CD14-positive monocyte (primary cell): ENCODE measurements around the gene EDIL3. TPM values are rescaled to one million over a fixed set of nuclear protein-coding genes. Genes with fewer than 3 reads are reported as not detected.

Source experiments
- DNase-seq, 3 donors: peaks; one replicate each; pipeline ENCODE4 v3.0.0-alpha.2; 2011 to 2022
- H2AFZ ChIP-seq: 2 replicates; pipeline ENCODE4 v1.6.0; 2012; ENCODE audit warnings: mild to moderate bottlenecking, low read depth, low read length, inconsistent platforms; ENCODE audit not compliant: insufficient read depth, poor library complexity, severe bottlenecking
- H3K27ac ChIP-seq, 2 donors: 1 replicate in 1 of 2; 2 replicates in 1 of 2; pipeline ENCODE4 v1.5.1; 2012 to 2013; ENCODE audit warnings: low read length in 2 of 2, control low read depth in 1 of 2, inconsistent platforms in 1 of 2, low read depth in 1 of 2, mild to moderate bottlenecking in 1 of 2
- H3K27me3 ChIP-seq, 2 donors: one replicate each; pipeline versions ENCODE4 v1.6.0 to v1.6.1; 2011 to 2013; ENCODE audit warnings: low read length in 2 of 2; ENCODE audit not compliant: control insufficient read depth in 2 of 2, insufficient read depth in 2 of 2
- H3K36me3 ChIP-seq, 2 donors: replicated peaks in 1 of 2; 1 replicate in 1 of 2; 2 replicates in 1 of 2; pipeline versions ENCODE4 v1.5.1 to v1.6.1; 2012 to 2013; ENCODE audit warnings: low read length in 2 of 2, control low read depth in 1 of 2, inconsistent platforms in 1 of 2, mild to moderate bottlenecking in 1 of 2; ENCODE audit not compliant: insufficient read depth in 2 of 2, control insufficient read depth in 1 of 2
- H3K4me1 ChIP-seq, 2 donors: 1 replicate in 1 of 2; 2 replicates in 1 of 2; pipeline versions ENCODE4 v1.5.1 to v1.6.1; 2012 to 2013; ENCODE audit warnings: low read length in 2 of 2, control low read depth in 1 of 2, inconsistent platforms in 1 of 2, mild to moderate bottlenecking in 1 of 2, moderate library complexity in 1 of 2; ENCODE audit not compliant: insufficient read depth in 2 of 2, control insufficient read depth in 1 of 2
- H3K4me2 ChIP-seq: replicated peaks from 2 replicates; pipeline ENCODE3; 2012; ENCODE audit warnings: low read length, moderate library complexity, mild to moderate bottlenecking; ENCODE audit not compliant: poor library complexity, severe bottlenecking; ENCODE audit errors: extremely low read depth
- H3K4me3 ChIP-seq, 3 experiments: fragments of 200-600 bp in 1 of 3; sonication (generic) in 1 of 3; replicated peaks in 1 of 3; 1 replicate in 2 of 3; 2 replicates in 1 of 3; pipeline ENCODE4 v1.5.1; 2011 to 2013; ENCODE audit warnings: low read length in 3 of 3, mild to moderate bottlenecking in 3 of 3, control low read depth in 2 of 3, low read depth in 2 of 3, inconsistent platforms in 1 of 3, moderate library complexity in 1 of 3
- H3K79me2 ChIP-seq: 2 replicates; pipeline ENCODE4 v1.6.0; 2012; ENCODE audit warnings: mild to moderate bottlenecking, control low read depth, inconsistent platforms, low read length, moderate library complexity; ENCODE audit not compliant: insufficient read depth
- H3K9ac ChIP-seq: 2 replicates; pipeline ENCODE4 v1.6.0; 2017; ENCODE audit warnings: low read length, mild to moderate bottlenecking; ENCODE audit not compliant: insufficient read depth, poor library complexity, severe bottlenecking
- H3K9me3 ChIP-seq, 2 donors: replicated peaks in 1 of 2; 1 replicate in 1 of 2; 2 replicates in 1 of 2; pipeline versions ENCODE4 v1.5.1 to v1.6.1; 2012 to 2013; ENCODE audit warnings: low read length in 2 of 2, control low read depth in 1 of 2; ENCODE audit not compliant: control insufficient read depth in 1 of 2, insufficient read depth in 1 of 2
- H4K20me1 ChIP-seq: 2 replicates; pipeline ENCODE4 v1.6.0; 2012; ENCODE audit warnings: mild to moderate bottlenecking, low read length, control low read depth, moderate library complexity; ENCODE audit not compliant: insufficient read depth
- H3K27ac Mint-ChIP-seq, 7 donors: one replicate each; pipeline ENCODE4 v1.8.0; 2020; ENCODE audit warnings: mild to moderate bottlenecking in 7 of 7, mixed read lengths in 7 of 7, moderate library complexity in 6 of 7, inconsistent platforms in 2 of 7
- H3K27me3 Mint-ChIP-seq, 3 donors: one replicate each; pipeline ENCODE4 v1.8.0; 2021 to 2022; ENCODE audit warnings: low read depth in 3 of 3, mild to moderate bottlenecking in 3 of 3, mixed read lengths in 3 of 3, moderate library complexity in 3 of 3, inconsistent platforms in 1 of 3
- H3K36me3 Mint-ChIP-seq, 2 donors: one replicate each; pipeline ENCODE4 v1.8.0; 2020; ENCODE audit warnings: mixed read lengths in 2 of 2, inconsistent platforms in 1 of 2, mild to moderate bottlenecking in 1 of 2
- H3K4me1 Mint-ChIP-seq: one replicate; pipeline ENCODE4 v1.8.0; 2020; ENCODE audit warnings: mild to moderate bottlenecking, mixed read lengths
- H3K4me3 Mint-ChIP-seq, 2 donors: one replicate each; pipeline ENCODE4 v1.8.0; 2020; ENCODE audit warnings: mild to moderate bottlenecking in 2 of 2, mixed read lengths in 2 of 2, moderate library complexity in 1 of 2
- H3K9me3 Mint-ChIP-seq, 7 donors: one replicate each; pipeline ENCODE4 v1.8.0; 2020 to 2022; ENCODE audit warnings: mixed read lengths in 7 of 7, mild to moderate bottlenecking in 6 of 7, moderate library complexity in 6 of 7, inconsistent platforms in 2 of 7
- WGBS: methylation state at CpG from one replicate; pipeline ENCODE4 v1.1.5; 2013; ENCODE audit warnings: missing lambda C conversion rate; ENCODE audit not compliant: insufficient coverage; 5-methylcytosine and 5-hydroxymethylcytosine counted together
- intact Hi-C, 2 donors: fragments of 100-400 bp; cut with micrococcal nuclease; formaldehyde crosslinking; loops; one replicate each; pipeline versions ENCODE4 v1.15.0 to v1.15.1; 2023
- polyA plus RNA-seq, 3 donors: library from polyadenylated mRNA; depleted of rRNA in 1 of 3; unstranded in 2 of 3; stranded (reverse) in 1 of 3; fragments of 300-500 nt in 2 of 3; fragments of >200 nt in 1 of 3; fragmentation: Illumina TruSeq in 2 of 3; gene quantifications; 1 replicate in 2 of 3; 2 replicates in 1 of 3; pipeline ENCODE4 v1.2.3, GENCODE V29; 2012 to 2021
- TF ChIP-seq, protein P1 (sequence below): fragments of 200-600 bp; IDR thresholded peaks from one replicate; pipeline ENCODE4 v1.8.0; 2022; ENCODE audit warnings: antibody characterized with exemption, mild to moderate bottlenecking

The EDIL3 gene
- polyA plus RNA-seq, 3 donors = 0.09 TPM; not detected in 2

DNA sequence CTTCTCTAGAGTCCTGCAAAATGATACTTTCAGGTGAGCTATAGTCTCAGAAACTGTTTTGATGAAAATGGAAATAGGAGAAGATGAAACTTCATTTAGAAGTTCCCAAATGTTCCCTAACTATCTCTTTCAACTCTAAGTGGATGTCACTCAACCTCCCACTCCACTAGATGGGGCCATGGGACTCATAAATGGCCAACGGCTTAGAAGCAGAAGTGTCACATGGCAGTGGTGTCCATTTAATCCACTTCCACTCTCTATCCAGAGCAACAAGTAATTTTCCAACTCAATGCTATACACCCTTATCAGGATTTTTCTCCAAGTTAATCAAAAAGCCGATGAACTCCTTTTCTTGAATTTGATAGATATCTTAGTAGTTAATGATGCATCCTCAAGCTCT is 295.7 kb downstream of the EDIL3 start:
- H3K27ac ChIP-seq = no peak overlapping the region
- H3K4me1 ChIP-seq = no peaks in the 10 kb centered on the region
- no peaks in the 10 kb centered on the region for H3K79me2 ChIP-seq
- H3K9ac ChIP-seq = no peak overlapping the region
- no peaks in the 10 kb centered on the region for H3K27me3 ChIP-seq
- peak in 2 of 3 donors; percentile 0 to 18 for DNase-seq
- no peaks in the 10 kb centered on the region for H3K36me3 Mint-ChIP-seq
- TF ChIP-seq, protein P1, sequence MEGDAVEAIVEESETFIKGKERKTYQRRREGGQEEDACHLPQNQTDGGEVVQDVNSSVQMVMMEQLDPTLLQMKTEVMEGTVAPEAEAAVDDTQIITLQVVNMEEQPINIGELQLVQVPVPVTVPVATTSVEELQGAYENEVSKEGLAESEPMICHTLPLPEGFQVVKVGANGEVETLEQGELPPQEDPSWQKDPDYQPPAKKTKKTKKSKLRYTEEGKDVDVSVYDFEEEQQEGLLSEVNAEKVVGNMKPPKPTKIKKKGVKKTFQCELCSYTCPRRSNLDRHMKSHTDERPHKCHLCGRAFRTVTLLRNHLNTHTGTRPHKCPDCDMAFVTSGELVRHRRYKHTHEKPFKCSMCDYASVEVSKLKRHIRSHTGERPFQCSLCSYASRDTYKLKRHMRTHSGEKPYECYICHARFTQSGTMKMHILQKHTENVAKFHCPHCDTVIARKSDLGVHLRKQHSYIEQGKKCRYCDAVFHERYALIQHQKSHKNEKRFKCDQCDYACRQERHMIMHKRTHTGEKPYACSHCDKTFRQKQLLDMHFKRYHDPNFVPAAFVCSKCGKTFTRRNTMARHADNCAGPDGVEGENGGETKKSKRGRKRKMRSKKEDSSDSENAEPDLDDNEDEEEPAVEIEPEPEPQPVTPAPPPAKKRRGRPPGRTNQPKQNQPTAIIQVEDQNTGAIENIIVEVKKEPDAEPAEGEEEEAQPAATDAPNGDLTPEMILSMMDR = no peak
- H3K4me1 Mint-ChIP-seq = no peaks in the 10 kb centered on the region
- H3K27me3 Mint-ChIP-seq = peaks cover 0 to 1% (median 0%) of the 10 kb centered on the region in 3 donors
- H3K27ac Mint-ChIP-seq = no peak overlapping the region
- H3K4me2 ChIP-seq = no peak overlapping the region
- H3K4me3 ChIP-seq = no peak overlapping the region
- peaks cover 0 to 7% (median 2%) of the 10 kb centered on the region in 7 donors for H3K9me3 Mint-ChIP-seq
- no peak overlapping the region for H3K4me3 Mint-ChIP-seq
- H3K36me3 ChIP-seq = no peaks in the 10 kb centered on the region
- no peak overlapping the region for H2AFZ ChIP-seq
- intact Hi-C loops = no loop called here
- no peaks in the 10 kb centered on the region for H3K9me3 ChIP-seq
- H4K20me1 ChIP-seq = no peaks in the 10 kb centered on the region
- WGBS = 83% methylated on average over 1 of the region's 2 CpGs

DNA sequence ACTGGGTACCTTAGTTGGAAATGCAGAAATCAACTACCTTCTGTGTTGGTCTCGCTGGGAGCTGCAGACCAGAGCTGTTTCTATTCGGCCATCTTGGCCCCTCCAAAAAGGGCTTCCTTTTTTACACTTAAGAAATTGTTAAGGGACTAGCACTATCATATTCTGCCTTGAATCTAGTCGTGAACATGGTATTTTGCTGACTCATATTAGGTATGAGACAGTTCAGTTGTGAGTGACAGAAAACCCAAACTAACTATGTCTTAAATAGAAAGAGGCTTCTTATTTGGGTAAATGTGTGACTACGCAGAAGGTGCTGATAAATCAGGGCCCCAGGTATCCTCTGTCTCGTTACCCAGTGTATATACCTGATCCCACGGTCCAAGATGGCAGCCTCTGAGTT is 298.2 kb downstream of the EDIL3 start:
- Mint-ChIP-seq H3K27me3 (peaks cover 0 to 1% (median 0%) of the 10 kb centered on the region in 3 donors), H3K36me3 (no peaks in the 10 kb centered on the region), H3K27ac (no peak overlapping the region), H3K4me3 (no peak overlapping the region), H3K4me1 (no peaks in the 10 kb centered on the region), H3K9me3 (peaks cover 0 to 4% (median 2%) of the 10 kb centered on the region in 7 donors)
- no peaks in the 10 kb centered on the region for H3K36me3 ChIP-seq
- H3K9me3 ChIP-seq = no peaks in the 10 kb centered on the region
- TF ChIP-seq, protein P1 = no peak
- intact Hi-C loops = no loop called here
- no peak overlapping the region for H2AFZ ChIP-seq
- no peaks in the 10 kb centered on the region for H3K27me3 ChIP-seq
- H3K9ac ChIP-seq = no peak overlapping the region
- H3K27ac ChIP-seq = no peak overlapping the region
- DNase-seq = no peak
- no peak overlapping the region for H3K4me2 ChIP-seq
- WGBS = 100% methylated on average over 1 of the region's 6 CpGs
- H4K20me1 ChIP-seq = no peaks in the 10 kb centered on the region
- H3K4me3 ChIP-seq = no peak overlapping the region
- no peaks in the 10 kb centered on the region for H3K79me2 ChIP-seq
- no peaks in the 10 kb centered on the region for H3K4me1 ChIP-seq
